OCI-LY3 (cell line): Measurements from ENCODE around the gene CTSW.

Experiments
- H2AFZ ChIP-seq: fragments of 200-600, 300-600 bp; shearing (Covaris generic); 2 replicates; pipeline ENCODE4 v1.6.0; 2014; ENCODE audit warnings: antibody characterized with exemption, low read depth, low read length
- H3K27ac ChIP-seq: fragments of 200-600, 300-600 bp; sonication (generic); 2 replicates; pipeline ENCODE4 v1.5.1; 2014; ENCODE audit warnings: mild to moderate bottlenecking, low read length, moderate library complexity, mixed read lengths
- H3K27me3 ChIP-seq: fragments of 200-600, 300-600 bp; sonication (generic); 2 replicates; pipeline ENCODE4 v1.6.1; 2014; ENCODE audit warnings: low read depth, low read length, mixed read lengths
- H3K36me3 ChIP-seq: fragments of 200-600, 300-600 bp; sonication (generic); replicated peaks from 2 replicates; pipeline ENCODE3; 2014; ENCODE audit warnings: low read depth, low read length, mixed read lengths
- H3K4me1 ChIP-seq: fragments of 300-600, 200-600 bp; sonication (generic); 2 replicates; pipeline ENCODE4 v1.6.1; 2014; ENCODE audit warnings: low read length, mixed read lengths
- H3K4me2 ChIP-seq: fragments of 200-600, 300-600 bp; sonication (generic); 2 replicates; pipeline ENCODE4 v1.6.1; 2014; ENCODE audit warnings: low read length, mixed read lengths
- H3K4me3 ChIP-seq: fragments of 300-600, 200-600 bp; sonication (generic); 2 replicates; pipeline ENCODE4 v1.5.1; 2014; ENCODE audit warnings: antibody characterized with exemption, mild to moderate bottlenecking, low read length, moderate library complexity
- H3K79me2 ChIP-seq: fragments of 300-600, 200-600 bp; shearing (Covaris generic); 2 replicates; pipeline ENCODE4 v1.6.1; 2014; ENCODE audit warnings: mild to moderate bottlenecking, low read length, mixed read lengths
- H3K9ac ChIP-seq: fragments of 300-600, 200-600 bp; shearing (Covaris generic); 2 replicates; pipeline ENCODE4 v1.6.0; 2014; ENCODE audit warnings: mild to moderate bottlenecking, low read length, moderate library complexity
- H3K9me3 ChIP-seq: fragments of 200-600, 300-600 bp; shearing (Covaris generic); 2 replicates; pipeline ENCODE4 v1.6.1; 2014; ENCODE audit warnings: low read length, mixed read lengths; ENCODE audit not compliant: insufficient read depth
- H4K20me1 ChIP-seq: fragments of 200-600, 300-600 bp; sonication (generic); 2 replicates; pipeline ENCODE4 v1.6.1; 2016; ENCODE audit warnings: low read length, mixed read lengths; ENCODE audit not compliant: insufficient read depth
- CTCF ChIP-seq: fragments of 200-600, 300-600 bp; sonication (generic); IDR thresholded peaks from 2 replicates; pipeline ENCODE4 v1.5.1; 2014; ENCODE audit warnings: antibody characterized with exemption, low read length, low read depth
- EZH2phosphoT487 ChIP-seq: fragments of 200-600 bp; shearing (Covaris generic); IDR thresholded peaks from 2 replicates; pipeline ENCODE4 v1.6.1; 2018; ENCODE audit warnings: antibody characterized with exemption, mixed run types, low read depth

Gene CTSW

GRCh38 chr11:65882120-65883057, 2.8 kb downstream of the CTSW start:
- Histone ChIP-seq H3K27me3 (no peaks in the 10 kb centered on the region), H3K9me3 (no peaks in the 10 kb centered on the region), H3K4me3 (no peak overlapping the region), H3K79me2 (peaks cover 2% of the 10 kb centered on the region), H4K20me1 (no peaks in the 10 kb centered on the region), H3K4me1 (peaks cover 5% of the 10 kb centered on the region), H3K27ac (no peak overlapping the region), H3K36me3 (peaks cover 43% of the 10 kb centered on the region), H3K9ac (no peak overlapping the region), H2AFZ (no peak overlapping the region), H3K4me2 (no peak overlapping the region)
- TF ChIP-seq CTCF (no peak), EZH2phosphoT487 (no peak)

GRCh38 chr11:65883058-65883761, 3.6 kb downstream of the CTSW start:
- H2AFZ ChIP-seq, result no peak overlapping the region
- peaks cover 10% of the 10 kb centered on the region for H3K79me2 ChIP-seq
- no peak overlapping the region for H3K4me3 ChIP-seq
- H3K9ac ChIP-seq, result no peak overlapping the region
- H3K4me2 ChIP-seq, result no peak overlapping the region
- H3K4me1 ChIP-seq, result peaks cover 8% of the 10 kb centered on the region
- no peaks in the 10 kb centered on the region for H3K27me3 ChIP-seq
- no peak overlapping the region for H3K27ac ChIP-seq
- no peaks in the 10 kb centered on the region for H3K9me3 ChIP-seq
- H3K36me3 ChIP-seq, result peaks cover 43% of the 10 kb centered on the region
- TF ChIP-seq CTCF (no peak), EZH2phosphoT487 (no peak)
- no peaks in the 10 kb centered on the region for H4K20me1 ChIP-seq

- no peaks in the 10 kb centered on the region for H4K20me1 ChIP-seq
- peaks cover 43% of the 10 kb centered on the region for H3K36me3 ChIP-seq
Observed at GRCh38 chr11:65883786-65884715, 4.4 kb downstream of the CTSW start.

More at GRCh38 chr11:65883786-65884715, 4.4 kb downstream of the CTSW start:
- H3K9ac ChIP-seq, result no peak overlapping the region
- H2AFZ ChIP-seq, result no peak overlapping the region
- TF ChIP-seq EZH2phosphoT487 (no peak), CTCF (no peak)
- peaks cover 10% of the 10 kb centered on the region for H3K79me2 ChIP-seq
- H3K9me3 ChIP-seq, result no peaks in the 10 kb centered on the region
- H3K4me2 ChIP-seq, result no peak overlapping the region
- H3K27ac ChIP-seq, result no peak overlapping the region
- no peak overlapping the region for H3K4me3 ChIP-seq
- no peaks in the 10 kb centered on the region for H3K27me3 ChIP-seq
- peaks cover 10% of the 10 kb centered on the region for H3K4me1 ChIP-seq
